Glutamatergic neuron (in vitro differentiated cells): ENCODE measurements around the gene ANKMY1. TPM values are rescaled to one million over a fixed set of nuclear protein-coding genes. Genes with fewer than 3 reads are reported as not detected.
A peak's percentile ranks its signal among the peaks of the same experiment; 100 is the strongest.

Experiments
- DNase-seq: peaks from one replicate; pipeline ENCODE4 v3.0.0; 2022
- H3K27ac Mint-ChIP-seq: one replicate; pipeline ENCODE4 v1.8.0; 2020; ENCODE audit warnings: mild to moderate bottlenecking, mixed read lengths, inconsistent platforms; ENCODE audit not compliant: unreplicated experiment
- H3K27me3 Mint-ChIP-seq: one replicate; pipeline ENCODE4 v1.8.0; 2020; ENCODE audit warnings: mild to moderate bottlenecking, moderate library complexity, mixed read lengths, inconsistent platforms; ENCODE audit not compliant: unreplicated experiment
- H3K36me3 Mint-ChIP-seq: one replicate; pipeline ENCODE4 v1.8.0; 2020; ENCODE audit warnings: mild to moderate bottlenecking, mixed read lengths, inconsistent platforms; ENCODE audit not compliant: unreplicated experiment
- H3K4me1 Mint-ChIP-seq: one replicate; pipeline ENCODE4 v1.8.0; 2020; ENCODE audit warnings: mild to moderate bottlenecking, low read depth, mixed read lengths, inconsistent platforms; ENCODE audit not compliant: unreplicated experiment
- H3K4me3 Mint-ChIP-seq: one replicate; pipeline ENCODE4 v1.8.0; 2020; ENCODE audit warnings: mild to moderate bottlenecking, mixed read lengths, inconsistent platforms; ENCODE audit not compliant: unreplicated experiment
- H3K9me3 Mint-ChIP-seq: one replicate; pipeline ENCODE4 v1.8.0; 2020; ENCODE audit warnings: mild to moderate bottlenecking, moderate library complexity, mixed read lengths, inconsistent platforms; ENCODE audit not compliant: unreplicated experiment
- total RNA-seq: library from RNA; stranded (reverse); fragmentation: NEBNext Ultra II Directional; extraction: Animal tissue kit (Norgen Biotek cat#: 25700); gene quantifications from one replicate; pipeline ENCODE4 v1.2.1, GENCODE V29; 2021; ENCODE audit not compliant: unreplicated experiment
- TF ChIP-seq, protein P1 (sequence below): fragments of 200-600 bp; sonication (generic); IDR thresholded peaks from one replicate; pipeline ENCODE4 v1.5.0; 2021; ENCODE audit not compliant: partially characterized antibody, unreplicated experiment

Gene ANKMY1
- total RNA-seq, 1 donor from 2014 or later: 9.0 TPM

DNA sequence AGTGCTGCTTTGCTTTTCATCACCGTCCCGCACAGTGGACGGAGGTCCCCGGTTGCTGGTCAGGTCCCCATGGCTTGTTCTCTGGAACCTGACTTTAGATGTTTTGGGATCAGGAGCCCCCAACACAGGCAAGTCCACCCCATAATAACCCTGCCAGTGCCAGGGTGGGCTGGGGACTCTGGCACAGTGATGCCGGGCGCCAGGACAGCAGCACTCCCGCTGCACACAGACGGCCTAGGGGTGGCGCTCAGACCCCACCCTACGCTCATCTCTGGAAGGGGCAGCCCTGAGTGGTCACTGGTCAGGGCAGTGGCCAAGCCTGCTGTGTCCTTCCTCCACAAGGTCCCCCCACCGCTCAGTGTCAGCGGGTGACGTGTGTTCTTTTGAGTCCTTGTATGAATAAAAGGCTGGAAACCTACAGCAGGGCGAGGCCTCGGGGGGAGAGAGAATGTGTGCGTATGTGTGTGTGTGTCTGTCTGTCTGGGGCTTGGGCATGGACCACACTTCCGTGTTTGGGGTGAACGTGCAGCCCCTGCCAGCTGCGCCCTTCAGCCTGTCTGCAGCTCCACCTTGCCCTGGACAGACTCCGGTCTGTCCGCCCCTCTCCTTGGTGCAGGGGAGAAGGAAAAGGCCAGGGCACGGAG lies 90.0 kb downstream of the ANKMY1 start:
- H3K36me3 Mint-ChIP-seq: peaks cover 10% of the 10 kb centered on the region

DNA sequence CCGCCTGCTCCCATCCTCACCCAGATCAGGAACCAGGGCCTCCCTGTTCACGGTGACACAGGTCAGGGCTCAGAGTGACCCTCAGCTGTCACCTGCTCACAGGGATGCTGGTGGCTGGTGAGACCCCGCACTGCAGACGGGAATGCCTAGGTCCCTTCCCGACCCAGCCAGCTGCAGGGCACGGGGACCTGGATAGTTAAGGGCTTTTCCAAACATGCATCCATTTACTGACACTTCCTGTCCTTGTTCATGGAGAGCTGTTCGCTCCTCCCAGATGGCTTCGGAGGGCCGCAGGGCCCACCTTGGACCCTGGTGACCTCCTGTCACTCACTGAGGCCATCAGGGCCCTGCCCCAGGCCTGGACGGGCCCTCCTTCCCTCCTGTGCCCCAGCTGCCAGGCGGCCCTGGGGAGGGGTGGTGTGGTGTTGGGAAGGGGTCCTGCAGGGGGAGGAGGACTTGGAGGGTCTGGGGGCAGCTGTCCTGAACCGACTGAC lies 90.6 kb downstream of the ANKMY1 start:
- Mint-ChIP-seq H3K9me3 (peaks cover 29% of the 10 kb centered on the region), H3K4me1 (peaks cover 2% of the 10 kb centered on the region), H3K27ac (no peak overlapping the region), H3K36me3 (peaks cover 10% of the 10 kb centered on the region), H3K27me3 (peaks cover 27% of the 10 kb centered on the region), H3K4me3 (no peak overlapping the region)
- peak; percentile 17 for DNase-seq
- TF ChIP-seq, protein P1, sequence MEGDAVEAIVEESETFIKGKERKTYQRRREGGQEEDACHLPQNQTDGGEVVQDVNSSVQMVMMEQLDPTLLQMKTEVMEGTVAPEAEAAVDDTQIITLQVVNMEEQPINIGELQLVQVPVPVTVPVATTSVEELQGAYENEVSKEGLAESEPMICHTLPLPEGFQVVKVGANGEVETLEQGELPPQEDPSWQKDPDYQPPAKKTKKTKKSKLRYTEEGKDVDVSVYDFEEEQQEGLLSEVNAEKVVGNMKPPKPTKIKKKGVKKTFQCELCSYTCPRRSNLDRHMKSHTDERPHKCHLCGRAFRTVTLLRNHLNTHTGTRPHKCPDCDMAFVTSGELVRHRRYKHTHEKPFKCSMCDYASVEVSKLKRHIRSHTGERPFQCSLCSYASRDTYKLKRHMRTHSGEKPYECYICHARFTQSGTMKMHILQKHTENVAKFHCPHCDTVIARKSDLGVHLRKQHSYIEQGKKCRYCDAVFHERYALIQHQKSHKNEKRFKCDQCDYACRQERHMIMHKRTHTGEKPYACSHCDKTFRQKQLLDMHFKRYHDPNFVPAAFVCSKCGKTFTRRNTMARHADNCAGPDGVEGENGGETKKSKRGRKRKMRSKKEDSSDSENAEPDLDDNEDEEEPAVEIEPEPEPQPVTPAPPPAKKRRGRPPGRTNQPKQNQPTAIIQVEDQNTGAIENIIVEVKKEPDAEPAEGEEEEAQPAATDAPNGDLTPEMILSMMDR: no peak

More for the DNA sequence above, 90.0 kb downstream of the ANKMY1 start:
- H3K9me3 Mint-ChIP-seq: peaks cover 27% of the 10 kb centered on the region
- peaks cover 24% of the 10 kb centered on the region for H3K27me3 Mint-ChIP-seq
- H3K4me3 Mint-ChIP-seq: no peak overlapping the region
- peaks cover 2% of the 10 kb centered on the region for H3K4me1 Mint-ChIP-seq
- DNase-seq: peak; percentile 28
- H3K27ac Mint-ChIP-seq: no peak overlapping the region
- TF ChIP-seq, protein P1: no peak

DNA sequence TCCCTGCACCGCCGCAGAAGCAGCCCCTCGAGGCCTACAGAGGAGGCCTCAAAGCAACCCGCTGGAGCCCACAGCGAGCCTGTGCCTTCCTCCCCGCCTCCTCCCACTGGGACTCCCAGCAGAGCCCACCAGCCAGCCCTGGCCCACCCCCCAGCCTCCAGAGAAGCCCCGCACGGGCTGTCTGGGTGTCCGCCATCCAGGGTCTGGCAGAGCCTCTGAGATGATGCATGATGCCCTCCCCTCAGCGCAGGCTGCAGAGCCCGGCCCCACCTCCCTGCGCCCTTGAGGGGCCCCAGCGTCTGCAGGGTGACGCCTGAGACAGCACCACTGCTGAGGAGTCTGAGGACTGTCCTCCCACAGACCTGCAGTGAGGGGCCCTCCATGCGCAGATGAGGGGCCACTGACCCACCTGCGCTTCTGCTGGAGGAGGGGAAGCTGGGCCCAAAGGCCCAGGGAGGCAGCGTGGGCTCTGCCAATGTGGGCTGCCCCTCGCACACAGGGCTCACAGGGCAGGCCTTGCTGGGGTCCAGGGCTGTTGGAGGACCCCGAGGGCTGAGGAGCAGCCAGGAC lies 91.1 kb downstream of the ANKMY1 start:
- DNase-seq: peak; percentile 31
- Mint-ChIP-seq H3K27ac (no peak overlapping the region), H3K36me3 (peaks cover 10% of the 10 kb centered on the region), H3K4me3 (no peak overlapping the region), H3K9me3 (peaks cover 29% of the 10 kb centered on the region), H3K27me3 (peaks cover 27% of the 10 kb centered on the region), H3K4me1 (peaks cover 2% of the 10 kb centered on the region)
- TF ChIP-seq, protein P1: no peak

DNA sequence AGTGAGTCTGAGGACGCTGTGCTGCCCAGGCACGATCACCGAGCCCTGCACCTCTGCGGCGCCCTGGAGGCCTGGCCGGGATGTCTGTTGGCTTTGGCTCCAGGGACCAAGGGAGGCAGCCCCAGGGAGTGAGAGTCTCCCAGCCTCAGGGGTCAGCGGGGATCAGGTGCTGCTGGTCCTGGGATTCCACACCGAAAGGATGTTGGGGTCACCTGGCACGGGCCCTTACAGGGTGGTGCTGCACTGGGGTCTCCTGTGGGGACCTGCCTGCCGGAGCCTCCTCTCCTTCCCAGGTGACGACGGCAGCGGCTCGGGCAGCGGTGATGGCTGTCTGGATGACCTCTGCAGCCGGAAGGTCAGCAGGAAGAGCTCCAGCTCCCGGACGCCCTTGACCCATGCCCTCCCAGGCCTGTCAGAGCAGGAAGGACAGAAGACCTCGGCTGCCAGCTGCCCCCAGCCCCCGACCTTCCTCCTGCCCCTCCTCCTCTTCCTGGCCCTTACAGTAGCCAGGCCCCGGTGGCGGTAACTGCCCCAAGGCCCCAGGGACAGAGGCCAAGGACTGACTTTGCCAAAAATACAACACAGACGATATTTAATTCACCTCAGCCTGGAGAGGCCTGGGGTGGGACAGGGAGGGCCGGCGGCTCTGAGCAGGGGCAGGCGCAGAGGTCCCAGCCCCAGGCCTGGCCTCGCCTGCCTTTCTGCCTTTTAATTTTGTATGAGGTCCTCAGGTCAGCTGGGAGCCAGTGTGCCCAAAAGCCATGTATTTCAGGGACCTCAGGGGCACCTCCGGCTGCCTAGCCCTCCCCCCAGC lies 91.8 kb downstream of the ANKMY1 start:
- Mint-ChIP-seq H3K36me3 (peaks cover 6% of the 10 kb centered on the region), H3K9me3 (peaks cover 30% of the 10 kb centered on the region), H3K27ac (no peak overlapping the region), H3K4me3 (no peak overlapping the region), H3K4me1 (peaks cover 2% of the 10 kb centered on the region), H3K27me3 (peaks cover 29% of the 10 kb centered on the region)
- DNase-seq: peak; percentile 21
- TF ChIP-seq, protein P1: no peak
